ENCODE results near the gene PRXL2C.

DNA sequence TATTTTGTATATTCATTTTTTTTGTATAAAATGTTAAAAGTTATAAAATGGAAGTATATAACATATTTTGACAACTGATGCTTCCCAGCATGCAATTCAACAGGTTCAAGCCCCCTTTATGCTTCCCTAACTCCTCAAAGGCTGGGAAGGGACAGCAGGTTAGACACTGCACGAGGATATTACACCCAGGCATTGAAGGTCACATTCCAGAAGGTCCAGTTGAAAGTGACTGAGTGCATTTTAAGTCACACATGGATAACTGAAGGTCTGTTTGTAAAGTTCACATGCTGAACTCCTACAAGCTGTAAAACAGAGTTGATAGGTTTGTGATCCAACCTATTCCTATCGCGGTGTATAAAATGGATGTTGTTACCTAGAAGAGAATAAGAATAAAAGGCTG lies 13.6 kb downstream of the PRXL2C start:
- TF ChIP-seq POLR2A (IDR thresholded peaks at IDR 0.05) = no peak
- TF ChIP-seq, protein P1, sequence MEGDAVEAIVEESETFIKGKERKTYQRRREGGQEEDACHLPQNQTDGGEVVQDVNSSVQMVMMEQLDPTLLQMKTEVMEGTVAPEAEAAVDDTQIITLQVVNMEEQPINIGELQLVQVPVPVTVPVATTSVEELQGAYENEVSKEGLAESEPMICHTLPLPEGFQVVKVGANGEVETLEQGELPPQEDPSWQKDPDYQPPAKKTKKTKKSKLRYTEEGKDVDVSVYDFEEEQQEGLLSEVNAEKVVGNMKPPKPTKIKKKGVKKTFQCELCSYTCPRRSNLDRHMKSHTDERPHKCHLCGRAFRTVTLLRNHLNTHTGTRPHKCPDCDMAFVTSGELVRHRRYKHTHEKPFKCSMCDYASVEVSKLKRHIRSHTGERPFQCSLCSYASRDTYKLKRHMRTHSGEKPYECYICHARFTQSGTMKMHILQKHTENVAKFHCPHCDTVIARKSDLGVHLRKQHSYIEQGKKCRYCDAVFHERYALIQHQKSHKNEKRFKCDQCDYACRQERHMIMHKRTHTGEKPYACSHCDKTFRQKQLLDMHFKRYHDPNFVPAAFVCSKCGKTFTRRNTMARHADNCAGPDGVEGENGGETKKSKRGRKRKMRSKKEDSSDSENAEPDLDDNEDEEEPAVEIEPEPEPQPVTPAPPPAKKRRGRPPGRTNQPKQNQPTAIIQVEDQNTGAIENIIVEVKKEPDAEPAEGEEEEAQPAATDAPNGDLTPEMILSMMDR (IDR thresholded peaks at IDR 0.05) = no peak
- no peak for TF ChIP-seq POLR2AphosphoS5 (IDR thresholded peaks at IDR 0.05)

Data from prostate gland (tissue), 2 donors.